Measurements from ENCODE around the gene WWOX. TPM values are rescaled to one million over a fixed set of nuclear protein-coding genes. Genes with fewer than 3 reads are reported as not detected.

Gene WWOX
- total and polyA plus RNA-seq, 7 donors = 7.1 to 46.8 (median 16.1) TPM

- Histone ChIP-seq H3K36me3 (no peaks in the 10 kb centered on the region), H3K4me3 (no peak overlapping the region), H3K27me3 (no peaks in the 10 kb centered on the region), H3K4me1 (no peaks in the 10 kb centered on the region), H3K9me3 (no peaks in the 10 kb centered on the region), H3K27ac (no peak overlapping the region)
- TF ChIP-seq POLR2A (IDR thresholded peaks at IDR 0.05) = no peak
- no peak for TF ChIP-seq POLR2AphosphoS5 (IDR thresholded peaks at IDR 0.05)
- no peak for TF ChIP-seq CTCF (IDR thresholded peaks at IDR 0.05)
- TF ChIP-seq EP300 (IDR thresholded peaks at IDR 0.05) = no peak
- 94 to 95% methylated on average over 6 of the region's 6 CpGs for WGBS, 2 donors
- intact Hi-C loops (cut with DNase I) = no loop called here
- no peak for DNase-seq
Measured at GRCh38 chr16:78264642-78265041, 165.2 kb downstream of the WWOX start.

GRCh38 chr16:78269256-78269655, 169.8 kb downstream of the WWOX start:
- no peaks in the 10 kb centered on the region for H3K27me3 ChIP-seq
- DNase-seq = no peak
- no peak overlapping the region for H3K4me3 ChIP-seq
- intact Hi-C loops (cut with DNase I) = no loop called here
- WGBS, 2 donors = 93% methylated on average over 7 of the region's 7 CpGs
- H3K9me3 ChIP-seq = no peaks in the 10 kb centered on the region
- H3K36me3 ChIP-seq = no peaks in the 10 kb centered on the region
- TF ChIP-seq CTCF (IDR thresholded peaks at IDR 0.05) (no peak), POLR2A (IDR thresholded peaks at IDR 0.05) (no peak), EP300 (IDR thresholded peaks at IDR 0.05) (no peak), POLR2AphosphoS5 (IDR thresholded peaks at IDR 0.05) (no peak)
- H3K27ac ChIP-seq = no peak overlapping the region
- no peaks in the 10 kb centered on the region for H3K4me1 ChIP-seq

- Histone ChIP-seq H3K27ac (no peak overlapping the region), H3K4me1 (peaks cover 0 to 1% (median 0%) of the 10 kb centered on the region in 4 donors), H3K9me3 (no peaks in the 10 kb centered on the region), H3K36me3 (no peaks in the 10 kb centered on the region), H3K4me3 (no peak overlapping the region), H3K27me3 (no peaks in the 10 kb centered on the region)
- TF ChIP-seq POLR2AphosphoS5 (IDR thresholded peaks at IDR 0.05) (no peak), POLR2A (IDR thresholded peaks at IDR 0.05) (no peak), EP300 (IDR thresholded peaks at IDR 0.05) (no peak), CTCF (IDR thresholded peaks at IDR 0.05) (no peak)
- DNase-seq = no peak
- intact Hi-C loops (cut with DNase I) = no loop called here
- WGBS, 2 donors = 91 to 97% methylated on average over 3 of the region's 3 CpGs
Measured at GRCh38 chr16:78271981-78272380, 172.5 kb downstream of the WWOX start.

- H3K4me3 ChIP-seq = no peak overlapping the region
- no peaks in the 10 kb centered on the region for H3K27me3 ChIP-seq
- peaks cover 0 to 10% (median 4%) of the 10 kb centered on the region in 4 donors for H3K4me1 ChIP-seq
- 82 to 85% methylated on average over 4 of the region's 4 CpGs for WGBS, 2 donors
- intact Hi-C loops (cut with DNase I) = no loop called here
- H3K9me3 ChIP-seq = no peaks in the 10 kb centered on the region
- TF ChIP-seq POLR2A (IDR thresholded peaks at IDR 0.05) (no peak), EP300 (IDR thresholded peaks at IDR 0.05) (no peak), POLR2AphosphoS5 (IDR thresholded peaks at IDR 0.05) (no peak), CTCF (IDR thresholded peaks at IDR 0.05) (no peak)
- no peak for DNase-seq
- no peak overlapping the region for H3K27ac ChIP-seq
- no peaks in the 10 kb centered on the region for H3K36me3 ChIP-seq
Measured at GRCh38 chr16:78274771-78275170, 175.3 kb downstream of the WWOX start.

DNA sequence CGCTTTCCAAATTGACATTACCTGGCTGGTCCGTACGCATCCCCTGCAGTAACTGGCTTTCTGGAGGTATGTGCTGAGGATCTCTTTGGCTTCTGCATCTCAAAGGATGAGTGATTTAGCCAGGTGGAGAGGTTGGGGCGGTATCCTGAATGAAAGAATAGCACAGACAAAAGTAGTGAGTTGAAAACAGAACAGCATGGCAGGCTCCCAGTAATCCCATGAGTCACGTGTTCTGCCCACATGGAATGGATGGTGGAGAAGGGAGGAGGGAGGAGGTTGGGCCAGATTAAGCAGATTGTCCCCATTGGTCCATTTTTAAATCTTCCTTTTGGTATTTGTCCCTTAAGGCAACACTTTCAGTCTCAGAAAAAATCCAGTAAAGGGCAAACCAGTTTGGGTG, 176.0 kb downstream of the WWOX start:
- no peaks in the 10 kb centered on the region for H3K27me3 ChIP-seq
- no peak for DNase-seq
- TF ChIP-seq POLR2AphosphoS5 (IDR thresholded peaks at IDR 0.05) (no peak), EP300 (IDR thresholded peaks at IDR 0.05) (no peak), CTCF (IDR thresholded peaks at IDR 0.05) (no peak), POLR2A (IDR thresholded peaks at IDR 0.05) (no peak)
- no peak overlapping the region for H3K27ac ChIP-seq
- no peak overlapping the region for H3K4me3 ChIP-seq
- intact Hi-C loops (cut with DNase I) = no loop called here
- no peaks in the 10 kb centered on the region for H3K9me3 ChIP-seq
- 93 to 97% methylated on average over 5 of the region's 5 CpGs for WGBS, 2 donors
- peaks cover 0 to 10% (median 4%) of the 10 kb centered on the region in 4 donors for H3K4me1 ChIP-seq
- no peaks in the 10 kb centered on the region for H3K36me3 ChIP-seq
